ENCODE data around the gene PLOD2.

PLOD2 gene

DNA sequence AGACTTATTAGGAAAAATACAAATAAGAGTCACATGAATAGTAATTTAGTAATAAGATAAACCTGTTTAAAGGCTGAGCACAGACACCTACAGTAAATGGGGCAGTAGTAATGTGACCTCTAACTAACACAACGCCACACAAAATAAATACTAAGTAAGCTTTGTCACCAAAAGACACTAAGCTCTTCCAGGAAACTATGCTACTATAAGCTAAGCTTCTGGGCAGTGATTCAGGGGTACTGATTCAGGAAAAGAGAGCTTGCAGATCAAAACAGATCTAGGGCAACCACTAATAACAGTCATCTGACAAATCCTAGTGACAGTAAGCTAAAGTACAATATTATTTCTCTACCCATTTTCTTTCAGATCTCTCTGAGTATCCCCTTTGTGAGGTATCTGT is 68.8 kb downstream of the PLOD2 start:
- DNase-seq: no peak

DNA sequence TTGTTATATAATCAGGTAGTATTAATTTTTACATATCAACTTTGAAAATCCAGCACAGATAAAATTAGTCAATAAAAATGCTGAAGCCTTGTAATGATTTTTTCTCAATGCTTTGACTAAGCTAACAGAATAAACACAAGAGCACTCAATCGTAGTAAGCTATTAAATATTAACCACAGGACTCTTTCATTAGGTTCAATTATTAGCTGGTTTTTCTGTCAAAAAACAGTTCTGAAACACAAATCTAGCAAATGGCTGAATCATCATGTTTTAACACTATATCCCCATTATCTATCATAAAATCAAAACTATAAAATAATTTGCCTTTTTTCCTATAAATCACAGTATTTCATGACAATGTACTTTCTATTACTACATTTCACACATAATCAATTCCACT is 69.6 kb downstream of the PLOD2 start:
- DNase-seq: no peak

DNA sequence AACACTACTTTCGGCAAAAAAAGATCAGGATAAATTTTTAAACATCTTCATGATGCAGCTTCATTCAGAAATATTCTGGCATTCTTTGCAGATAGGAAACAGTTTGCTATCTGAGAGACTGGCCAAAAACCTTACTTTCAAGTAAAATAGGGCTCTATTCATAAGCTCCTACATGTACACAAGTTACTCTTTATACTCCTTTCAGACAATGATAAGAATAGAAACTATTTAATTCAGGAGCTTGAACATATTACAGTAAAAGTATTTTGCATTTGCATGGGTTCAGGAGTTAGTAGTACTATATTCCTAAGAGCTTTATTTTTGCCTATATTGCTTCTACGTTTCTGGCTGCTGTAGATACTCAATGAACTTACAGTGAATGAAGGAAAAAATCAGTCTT is 70.5 kb downstream of the PLOD2 start:
- no peak for DNase-seq

DNA sequence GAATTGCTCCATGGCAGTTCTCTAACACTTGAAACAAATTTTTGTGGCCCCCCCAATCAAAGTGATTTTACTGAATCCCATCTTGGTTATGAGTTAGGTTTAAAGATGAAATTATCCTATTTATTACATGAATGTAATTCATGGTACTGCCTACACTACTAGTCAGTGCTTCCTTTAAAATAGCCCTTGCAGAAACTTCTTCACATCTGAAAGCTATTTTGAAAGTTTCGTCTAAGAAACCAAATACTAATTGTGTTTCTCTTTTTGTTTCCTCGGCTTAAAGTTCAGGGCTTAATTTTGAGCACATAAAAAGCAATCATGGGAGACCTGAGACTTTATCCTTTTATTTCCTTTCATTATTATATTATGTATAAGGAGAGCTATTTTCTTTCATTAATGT is 72.1 kb downstream of the PLOD2 start:
- DNase-seq: no peak

DNA sequence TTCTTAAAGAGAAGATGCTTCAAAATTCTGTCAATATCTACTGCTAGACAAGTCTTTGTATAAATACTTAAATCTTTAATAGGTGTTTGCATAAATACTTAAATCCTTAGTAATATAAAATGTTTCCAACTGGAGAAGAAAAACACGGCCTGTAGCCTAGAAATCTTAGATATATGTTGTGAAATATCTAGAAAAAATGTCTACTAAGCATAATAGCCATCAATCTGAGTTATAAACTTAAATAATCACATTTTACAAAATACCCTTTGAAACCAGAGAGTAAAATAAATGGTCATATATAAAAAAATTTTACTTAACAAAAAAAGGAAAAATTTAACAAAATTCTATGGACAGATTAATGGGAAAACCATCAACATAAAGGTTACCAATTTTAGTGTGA is 73.9 kb downstream of the PLOD2 start:
- no peak for DNase-seq

DNA sequence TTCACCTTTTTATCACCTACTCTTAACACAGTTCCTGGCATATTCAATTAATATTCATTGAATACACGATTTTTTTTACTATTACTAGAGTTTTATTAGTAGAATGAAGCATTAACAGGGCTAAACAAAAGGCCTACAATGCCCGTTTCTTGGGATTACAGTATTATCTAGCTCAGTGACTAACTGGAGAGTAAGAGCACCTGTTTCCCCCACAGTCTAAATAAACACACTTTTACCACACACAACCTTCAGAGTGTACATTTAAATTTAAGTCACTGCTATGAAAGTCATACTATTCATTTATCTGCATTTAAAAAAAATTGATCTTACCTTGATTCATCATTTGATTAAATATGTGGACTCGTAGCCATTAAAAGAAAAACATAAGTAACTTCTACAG is 74.8 kb downstream of the PLOD2 start:
- DNase-seq: no peak

DNA sequence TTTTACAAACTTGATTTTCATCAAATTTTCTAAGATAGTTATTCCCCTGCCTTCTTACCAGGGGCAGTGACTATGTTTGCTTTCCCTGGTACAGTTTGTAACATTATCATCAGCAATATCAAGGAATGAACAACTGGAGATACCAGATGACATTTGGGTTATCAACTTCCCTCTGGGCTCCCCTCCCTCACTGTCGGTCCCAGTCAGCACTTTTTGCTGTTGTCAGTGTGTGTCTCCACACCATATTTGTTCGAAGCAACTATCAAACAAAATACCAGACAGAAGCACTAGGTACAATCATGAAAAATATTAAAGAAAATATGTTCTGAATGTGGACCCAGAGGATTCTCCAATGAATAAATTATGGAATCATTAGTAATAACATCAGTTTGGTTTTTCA is 75.3 kb downstream of the PLOD2 start:
- DNase-seq: no peak

DNA sequence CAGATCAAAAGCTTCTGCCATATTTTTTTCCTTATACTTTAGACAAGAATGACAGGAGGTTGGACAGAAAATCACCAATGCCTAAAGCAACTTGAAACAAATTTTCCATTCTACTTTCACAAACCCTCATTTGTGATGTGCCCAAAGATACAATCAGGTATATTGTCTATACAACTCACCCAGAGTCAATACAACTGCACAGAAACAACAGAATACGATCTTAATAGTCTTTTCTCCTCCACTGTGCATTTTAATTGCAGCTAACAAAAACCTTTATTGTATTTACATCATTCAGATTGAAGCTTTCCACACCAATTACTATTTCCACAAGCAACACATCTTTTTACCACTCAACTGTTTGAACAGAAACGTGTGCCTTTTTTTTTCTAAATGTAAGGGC is 80.4 kb downstream of the PLOD2 start:
- DNase-seq: no peak

DNA sequence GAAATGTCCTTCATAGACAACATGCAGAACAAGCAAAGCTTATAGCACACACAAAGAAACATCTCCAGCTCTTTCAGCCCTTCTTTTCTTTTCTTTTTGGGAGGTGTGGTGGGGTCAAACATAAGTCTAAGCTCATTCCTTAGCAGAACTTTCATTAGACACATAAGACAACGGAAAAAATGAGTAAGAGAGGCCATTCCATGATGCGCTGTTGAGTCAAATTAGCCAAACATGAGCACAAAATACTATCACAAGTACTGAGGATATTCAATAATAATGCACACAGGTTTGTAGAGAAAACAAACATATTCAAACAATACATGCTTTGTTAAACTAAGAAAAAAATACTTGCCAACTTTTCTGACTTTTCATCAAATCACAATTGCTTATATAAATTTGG is 83.0 kb downstream of the PLOD2 start:
- no peak for DNase-seq

DNA sequence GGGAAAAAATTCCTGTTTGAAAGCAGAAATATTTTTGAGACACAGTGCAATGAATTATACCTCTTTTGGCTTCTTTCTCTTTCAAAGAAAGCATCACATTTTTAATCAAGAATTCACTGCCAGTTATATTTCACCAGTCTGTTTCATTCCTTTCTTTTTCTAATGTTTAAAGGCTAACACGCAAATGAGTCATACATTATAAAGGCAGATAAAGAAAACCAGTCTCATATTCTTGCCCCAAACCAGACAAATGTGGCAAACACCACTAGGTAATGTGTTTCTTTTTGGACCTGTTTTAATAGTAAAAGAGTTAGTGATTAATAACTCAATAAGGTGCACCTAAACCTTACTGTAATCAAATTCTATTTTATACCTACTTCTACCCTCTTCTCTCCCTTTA is 83.8 kb downstream of the PLOD2 start:
- no peak for DNase-seq

DNA sequence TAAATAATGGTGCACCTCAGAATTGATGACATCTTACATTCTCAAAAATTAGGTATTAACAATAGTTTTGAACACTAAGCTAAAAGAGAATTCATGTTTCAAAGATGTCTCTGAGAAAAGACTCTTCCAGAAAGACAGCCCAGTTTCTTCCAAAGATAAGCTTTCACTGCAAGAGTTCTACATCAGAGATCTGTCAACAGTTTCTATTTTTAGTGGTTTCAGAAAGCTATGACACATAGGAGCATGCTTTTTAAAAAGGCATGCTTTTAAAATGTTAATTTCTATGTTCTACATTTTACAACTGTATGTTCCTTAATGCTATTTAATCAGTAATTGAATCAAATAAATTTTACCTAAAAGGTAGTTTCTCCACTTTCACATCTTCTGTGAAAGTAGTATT is 88.2 kb downstream of the PLOD2 start:
- no peak for DNase-seq

DNA sequence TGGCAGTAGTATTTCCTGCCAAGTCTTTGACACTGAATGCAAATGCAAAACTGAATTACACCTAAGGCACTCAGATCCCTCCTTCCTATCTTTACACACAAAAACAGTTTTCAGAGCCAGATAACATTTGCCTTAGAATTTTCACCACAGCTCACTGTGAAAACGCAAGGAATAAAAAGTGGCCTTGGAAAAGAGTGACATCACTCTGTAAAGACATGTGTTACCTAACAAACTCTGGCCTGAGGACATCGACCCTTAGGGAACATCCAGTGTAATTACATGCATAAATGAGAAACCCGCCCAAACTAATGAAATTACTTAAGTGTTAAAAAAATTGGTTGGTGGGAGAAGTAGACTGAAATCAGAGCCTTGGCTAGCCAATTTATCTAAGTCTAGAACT is 88.9 kb downstream of the PLOD2 start:
- no peak for DNase-seq

DNA sequence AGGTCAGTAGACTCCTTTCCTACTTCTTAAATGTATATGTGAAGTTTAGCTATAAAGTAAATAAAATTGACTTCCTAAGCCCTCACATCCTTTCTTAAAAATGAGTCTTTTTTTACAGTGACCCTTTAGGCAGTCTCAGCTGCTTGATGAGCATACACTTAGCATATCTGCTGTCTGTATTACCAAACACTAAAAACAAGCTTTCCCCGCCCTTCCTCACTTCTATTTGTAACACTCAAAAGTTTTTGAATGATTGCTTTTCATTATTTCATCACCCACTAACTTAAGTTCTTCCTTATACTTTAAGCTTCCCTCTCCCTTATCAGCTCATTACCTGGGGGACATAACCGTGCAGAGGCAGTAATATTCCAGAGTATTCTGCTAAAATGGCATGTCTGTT is 89.4 kb downstream of the PLOD2 start:
- DNase-seq: no peak

DNA sequence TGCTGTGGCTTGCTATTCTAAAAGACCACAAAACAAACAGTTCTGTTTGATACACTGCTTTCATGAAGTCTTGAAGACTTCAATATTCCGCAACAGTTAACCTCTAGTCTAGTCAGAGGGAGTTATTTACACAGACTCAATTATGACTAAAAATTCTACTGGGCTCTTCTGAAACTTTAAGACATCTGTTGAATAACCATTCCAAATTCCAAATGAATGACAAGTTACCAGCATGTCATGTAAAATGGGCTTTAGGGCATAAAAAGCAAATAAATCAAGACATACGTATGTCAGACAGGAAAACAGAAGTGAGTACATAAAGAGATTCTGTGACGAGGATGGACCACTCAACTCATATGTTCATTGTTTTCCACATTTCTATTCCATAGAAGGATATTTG is 93.9 kb downstream of the PLOD2 start:
- DNase-seq: no peak

DNA sequence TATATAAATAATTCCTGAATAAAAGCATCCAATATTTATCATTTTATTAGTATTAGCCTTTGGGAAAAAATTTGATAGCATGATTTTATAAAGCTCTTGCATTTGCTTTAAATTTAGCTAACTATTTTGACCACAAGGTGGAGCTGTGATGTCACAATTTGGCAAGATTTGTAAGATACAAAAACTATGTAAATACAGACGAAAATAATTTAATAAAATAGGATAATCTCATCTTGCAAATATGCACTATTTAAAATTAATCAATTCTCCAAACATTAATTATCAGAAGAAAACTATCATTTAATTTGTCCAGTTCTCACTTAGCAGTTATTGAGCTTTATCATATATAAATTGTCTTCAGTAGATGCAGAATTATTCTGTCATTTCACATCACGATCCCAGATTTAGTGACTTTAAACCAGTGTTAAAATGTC is 95.4 kb downstream of the PLOD2 start:
- DNase-seq: no peak

DNA sequence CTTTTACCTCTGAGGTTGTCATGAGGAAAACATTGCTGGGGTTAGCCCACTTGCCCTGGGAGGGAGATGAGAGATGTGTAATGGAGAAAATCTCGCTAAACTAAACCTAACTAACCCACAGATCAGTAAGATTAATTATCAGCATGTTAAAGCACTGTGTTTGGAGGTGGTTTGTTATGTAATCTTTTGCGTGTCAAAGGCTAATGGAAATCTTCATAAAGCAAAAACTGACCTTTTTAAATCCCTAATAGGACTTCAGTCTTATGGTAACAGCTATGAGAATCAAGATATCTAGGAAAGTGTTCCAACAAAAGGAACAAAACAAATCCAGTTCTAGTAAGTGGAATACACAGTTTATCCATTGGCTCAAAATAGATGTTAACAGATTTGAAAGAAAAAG is 102.7 kb downstream of the PLOD2 start:
- no peak for DNase-seq

DNA sequence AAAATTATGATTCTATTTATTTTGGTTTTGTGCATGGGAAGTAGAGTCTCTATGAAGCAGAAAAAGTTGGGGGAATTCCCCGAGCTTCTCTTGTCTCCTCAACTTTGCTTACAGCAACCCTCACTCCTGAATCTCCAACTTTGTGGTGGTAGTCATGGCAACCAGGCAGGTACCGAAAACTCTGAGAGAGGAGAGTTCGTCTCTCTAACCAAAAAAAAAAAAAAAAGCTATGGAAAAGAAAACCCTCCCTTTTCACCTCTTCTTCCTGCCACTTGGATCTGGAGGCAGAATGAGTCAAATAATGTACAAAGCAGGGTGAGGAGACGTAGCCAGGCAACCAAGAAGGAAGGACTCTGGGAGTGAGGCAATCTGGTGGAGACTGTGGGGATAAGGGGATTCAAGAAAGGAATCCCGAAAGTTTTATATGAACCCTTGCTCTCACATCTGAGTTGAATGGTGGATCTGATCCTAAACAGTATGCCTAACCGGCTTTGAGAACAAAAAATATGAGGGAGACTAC is 108.1 kb downstream of the PLOD2 start:
- DNase-seq: no peak

DNA sequence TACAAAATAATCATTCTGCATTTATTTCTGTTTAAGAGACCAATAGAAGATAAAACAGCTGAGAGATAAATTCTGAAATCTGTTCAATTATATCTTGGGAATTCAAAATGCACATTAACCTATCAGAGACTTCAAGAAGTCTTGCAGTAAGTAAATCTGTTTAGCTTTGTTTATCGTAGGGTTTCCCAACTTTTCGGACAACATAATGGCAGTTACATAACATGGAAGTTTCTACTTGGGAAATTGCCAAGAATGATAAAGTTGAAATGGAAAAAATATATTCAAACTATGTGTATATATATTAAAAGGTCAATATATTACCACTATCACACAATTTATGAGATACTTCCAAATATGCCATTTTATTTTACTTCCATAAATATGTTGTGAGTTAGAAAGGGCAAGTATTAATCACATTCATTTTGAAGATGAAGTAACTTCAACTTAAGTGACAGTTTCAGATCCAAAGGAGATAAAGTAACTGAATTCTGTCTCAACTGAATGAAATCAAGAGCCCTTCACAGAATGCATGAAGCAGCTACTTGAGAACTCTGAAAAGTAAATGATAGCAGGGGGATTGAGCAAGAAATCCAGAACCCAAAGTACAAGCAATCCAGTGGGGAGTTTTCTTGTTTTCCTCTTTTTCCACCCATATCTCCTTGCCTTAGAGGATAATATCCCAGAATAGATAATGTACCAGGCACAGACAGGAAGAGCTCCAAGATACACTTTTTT is 108.8 kb downstream of the PLOD2 start:
- no peak for DNase-seq

DNA sequence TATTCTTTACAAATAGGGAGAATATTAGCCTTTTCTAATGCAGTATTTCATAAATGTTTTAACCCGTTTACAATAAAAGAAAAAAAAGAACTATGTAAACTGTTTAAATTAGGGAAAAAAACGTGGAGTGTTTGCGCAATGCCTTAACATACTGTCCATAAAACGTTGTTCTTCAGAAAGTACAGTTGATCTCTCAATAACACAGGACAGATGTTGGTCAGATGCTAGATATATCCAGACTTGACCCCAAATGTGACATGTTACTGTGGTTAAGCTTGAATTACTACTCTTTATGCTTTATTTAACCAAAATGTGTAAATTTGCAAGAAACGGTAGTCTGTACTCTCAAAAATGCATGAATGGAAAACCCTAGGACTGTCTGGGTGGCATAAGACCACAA is 110.3 kb downstream of the PLOD2 start:
- DNase-seq: no peak

DNA sequence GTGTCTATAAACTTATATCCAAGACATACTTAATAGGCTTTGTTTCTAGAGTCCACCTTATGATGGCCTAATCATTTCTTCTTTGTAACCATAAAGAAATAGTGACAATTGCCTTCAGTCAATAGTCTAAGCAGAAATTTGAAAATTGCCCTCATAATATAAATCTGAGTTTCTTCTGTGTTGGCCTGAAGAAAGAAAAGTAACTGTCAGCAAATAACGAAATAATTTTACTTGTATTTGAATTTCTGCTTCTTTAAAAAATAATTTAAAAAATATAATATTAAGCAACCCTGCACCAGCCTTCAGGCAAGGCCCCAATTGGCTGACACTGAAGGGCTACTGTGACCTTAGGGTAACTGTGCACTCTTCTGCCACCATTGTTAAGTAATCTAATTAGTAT is 113.5 kb downstream of the PLOD2 start:
- DNase-seq: no peak

DNA sequence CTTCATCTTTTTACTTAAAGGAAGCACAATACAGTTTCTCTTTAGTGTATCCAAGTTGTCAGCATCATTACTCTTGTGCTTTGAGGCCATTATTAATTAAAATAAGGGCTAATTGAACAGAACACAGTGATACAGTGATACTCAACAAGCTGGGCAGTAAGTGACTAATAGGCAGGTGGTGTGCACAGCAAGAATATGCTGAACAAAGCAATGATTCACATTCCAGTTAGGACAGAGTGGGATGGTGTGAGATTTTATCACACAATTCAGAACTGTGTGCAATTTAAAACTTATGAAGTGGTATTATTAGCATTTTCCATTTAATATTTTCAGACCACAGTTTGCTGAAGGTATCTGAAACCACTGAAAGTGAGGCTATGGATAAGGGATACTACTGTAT is 116.9 kb downstream of the PLOD2 start:
- no peak for DNase-seq

DNA sequence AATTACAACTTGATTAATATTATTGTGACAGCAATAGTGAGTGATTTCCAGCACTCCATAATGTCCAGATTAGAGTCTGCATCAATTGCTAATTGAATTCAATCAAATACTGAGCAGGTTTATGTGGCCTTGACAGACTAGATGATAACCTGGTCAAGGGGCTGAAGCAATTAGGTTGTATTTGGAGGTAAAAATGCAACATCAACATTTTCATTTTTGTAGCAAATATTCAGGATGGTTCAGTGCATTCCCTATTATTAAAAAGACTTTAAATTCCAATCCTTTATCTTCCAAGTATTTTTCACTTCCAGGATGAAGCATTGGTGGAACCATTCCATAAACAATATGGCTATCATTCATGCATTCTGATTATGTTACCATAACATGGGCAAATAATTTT is 120.4 kb downstream of the PLOD2 start:
- DNase-seq: no peak

DNA sequence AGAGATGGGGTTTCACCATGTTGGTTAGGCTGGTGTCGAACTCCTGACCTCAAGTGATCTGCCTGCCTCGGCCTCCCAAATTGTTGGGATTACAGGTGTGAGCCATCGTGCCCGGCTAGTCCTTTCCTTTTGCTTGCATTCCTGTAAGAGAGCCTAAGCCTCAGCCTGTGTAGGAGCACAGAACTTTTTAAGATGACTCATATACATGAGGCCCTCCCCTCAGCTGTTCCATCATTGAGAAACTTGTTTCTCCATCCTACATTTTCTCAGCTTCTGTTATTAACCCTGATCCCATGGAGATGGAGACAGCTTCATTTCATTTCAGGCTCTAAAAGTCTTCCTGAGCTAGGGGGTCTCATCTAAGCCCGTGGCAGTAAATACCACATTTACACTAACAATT is 123.3 kb downstream of the PLOD2 start:
- DNase-seq: no peak

DNA sequence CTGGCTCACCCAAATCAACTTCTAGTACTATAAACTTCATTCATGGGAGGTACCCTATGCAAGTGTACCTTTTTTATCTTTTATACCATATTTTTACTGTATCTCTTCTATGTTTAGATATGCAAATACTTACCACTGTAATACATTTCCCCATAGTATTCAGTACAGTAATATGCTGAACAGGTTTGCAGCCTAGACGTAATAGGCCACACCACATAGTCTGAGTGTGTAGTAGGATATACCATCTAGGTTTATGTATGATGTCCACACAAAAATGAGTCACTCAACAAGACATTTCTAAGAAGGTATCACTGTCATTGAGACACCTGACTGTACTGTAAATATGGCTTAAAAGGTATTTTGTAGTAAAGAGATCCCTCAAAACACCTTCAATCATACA is 124.7 kb downstream of the PLOD2 start:
- DNase-seq: no peak

DNA sequence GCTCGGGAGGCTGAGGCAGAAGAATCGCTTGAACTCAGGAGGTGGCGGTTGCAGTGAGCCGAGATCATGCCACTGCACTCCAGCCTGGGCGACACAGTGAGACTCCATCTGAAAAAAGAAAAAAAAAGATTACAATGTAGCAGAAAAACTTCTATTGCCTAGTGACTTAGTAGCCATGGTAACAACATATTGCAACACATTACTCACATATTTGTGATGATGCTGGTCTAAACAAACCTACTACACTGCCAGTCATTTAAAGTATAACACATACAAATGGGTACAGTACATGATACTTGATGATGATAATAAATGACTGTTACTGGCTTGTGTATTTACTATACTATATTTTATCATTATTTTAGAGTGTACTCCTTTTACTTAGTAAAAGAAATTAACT is 125.6 kb downstream of the PLOD2 start:
- DNase-seq: no peak

Data from stimulated activated CD4-positive, alpha-beta T cell treated with anti-CD3 and anti-CD28 coated beads, Interleukin-4, amount 100 ng/mL, for 24 hours (primary cell).